ENCODE measurements around the gene ALDH1A2.
"Not testable (repeated sequence)": the region's sequence is repeated elsewhere in the genome, so short reads cannot be mapped to it uniquely, and the experiment has no call there.

The ALDH1A2 gene

DNA sequence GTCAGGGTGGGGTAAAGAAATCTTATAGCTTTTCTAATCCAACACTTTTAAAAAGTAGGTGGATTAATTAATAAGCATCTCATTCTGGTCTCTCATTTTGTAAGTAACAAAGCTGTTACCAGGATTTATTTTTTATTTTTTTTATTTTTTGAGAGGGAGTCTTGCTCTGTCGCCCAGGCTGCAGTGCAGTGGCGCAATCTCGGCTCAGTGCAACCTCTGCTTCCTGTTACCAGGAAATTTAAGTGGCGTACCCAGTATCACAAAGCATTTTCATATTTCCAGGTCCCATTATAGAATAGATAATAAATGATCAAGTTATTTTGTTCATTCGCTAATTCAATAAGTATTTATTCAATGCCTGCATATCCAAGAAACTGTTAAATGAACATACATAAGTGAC lies 13.2 kb downstream of the ALDH1A2 start:
- TF ChIP-seq, protein P1, sequence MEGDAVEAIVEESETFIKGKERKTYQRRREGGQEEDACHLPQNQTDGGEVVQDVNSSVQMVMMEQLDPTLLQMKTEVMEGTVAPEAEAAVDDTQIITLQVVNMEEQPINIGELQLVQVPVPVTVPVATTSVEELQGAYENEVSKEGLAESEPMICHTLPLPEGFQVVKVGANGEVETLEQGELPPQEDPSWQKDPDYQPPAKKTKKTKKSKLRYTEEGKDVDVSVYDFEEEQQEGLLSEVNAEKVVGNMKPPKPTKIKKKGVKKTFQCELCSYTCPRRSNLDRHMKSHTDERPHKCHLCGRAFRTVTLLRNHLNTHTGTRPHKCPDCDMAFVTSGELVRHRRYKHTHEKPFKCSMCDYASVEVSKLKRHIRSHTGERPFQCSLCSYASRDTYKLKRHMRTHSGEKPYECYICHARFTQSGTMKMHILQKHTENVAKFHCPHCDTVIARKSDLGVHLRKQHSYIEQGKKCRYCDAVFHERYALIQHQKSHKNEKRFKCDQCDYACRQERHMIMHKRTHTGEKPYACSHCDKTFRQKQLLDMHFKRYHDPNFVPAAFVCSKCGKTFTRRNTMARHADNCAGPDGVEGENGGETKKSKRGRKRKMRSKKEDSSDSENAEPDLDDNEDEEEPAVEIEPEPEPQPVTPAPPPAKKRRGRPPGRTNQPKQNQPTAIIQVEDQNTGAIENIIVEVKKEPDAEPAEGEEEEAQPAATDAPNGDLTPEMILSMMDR (IDR thresholded peaks at IDR 0.05; ENCODE audit: borderline replicate concordance, insufficient read depth, low read depth, low read length) = no peak
- no peak overlapping the region for H3K4me3 ChIP-seq (ENCODE audit: low read depth, low read length)

DNA sequence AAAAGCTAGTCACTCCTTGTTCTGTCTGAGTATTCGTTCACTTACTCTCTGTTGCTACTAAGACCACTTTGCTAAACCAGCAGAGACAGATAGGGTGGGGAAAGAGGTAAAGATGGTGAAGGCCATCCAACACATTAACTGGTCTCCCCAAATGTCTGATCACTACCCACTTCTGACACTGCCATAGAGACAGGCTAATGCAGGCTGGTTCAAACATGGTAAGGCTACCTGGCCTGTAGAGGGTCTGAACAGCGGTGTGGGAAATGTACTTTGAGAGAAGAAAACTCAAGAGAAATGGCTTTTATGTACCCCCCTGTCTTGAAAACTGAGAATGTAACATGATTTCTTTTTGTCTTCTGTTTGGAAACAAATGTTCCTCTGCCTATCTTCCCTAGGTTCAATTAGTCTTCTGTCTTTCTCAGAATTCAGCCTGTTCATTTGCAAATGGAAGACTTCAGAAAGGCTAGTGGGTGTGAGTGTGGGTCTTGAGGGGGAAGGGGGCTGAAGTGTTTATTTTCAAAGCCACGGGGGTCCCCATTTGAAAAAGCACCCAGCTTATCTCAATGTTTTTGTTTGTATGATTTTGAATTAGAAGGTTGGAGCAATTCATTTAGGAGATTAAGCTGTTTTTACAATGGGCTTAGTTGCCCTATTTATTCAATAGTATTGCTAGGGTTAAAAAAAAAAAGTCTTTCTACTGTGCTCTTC lies 15.8 kb downstream of the ALDH1A2 start:
- no peak overlapping the region for H3K4me3 ChIP-seq (ENCODE audit: low read depth, low read length)
- TF ChIP-seq, protein P1 (IDR thresholded peaks at IDR 0.05; ENCODE audit: borderline replicate concordance, insufficient read depth, low read depth, low read length) = no peak

DNA sequence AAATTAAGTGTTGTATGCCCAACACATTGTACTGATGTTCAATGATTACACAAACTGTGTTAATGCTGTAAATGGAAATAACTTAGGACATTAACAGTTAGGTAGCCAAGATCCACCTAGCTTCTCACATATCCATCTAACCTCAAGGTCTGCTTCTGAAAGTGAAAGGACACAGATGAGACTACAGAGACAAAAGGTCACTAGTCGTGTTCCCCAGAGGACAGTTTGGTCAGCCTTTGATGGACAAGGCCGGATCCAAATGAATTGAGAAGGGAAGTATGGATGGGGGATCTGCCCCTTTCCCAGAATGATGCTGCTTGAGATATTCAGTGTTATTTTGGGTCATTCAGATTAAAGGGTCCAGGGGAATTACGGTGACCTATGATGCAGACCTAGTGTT lies 17.2 kb downstream of the ALDH1A2 start:
- H3K4me3 ChIP-seq (ENCODE audit: low read depth, low read length) = no peak overlapping the region
- TF ChIP-seq, protein P1 (IDR thresholded peaks at IDR 0.05; ENCODE audit: borderline replicate concordance, insufficient read depth, low read depth, low read length) = no peak

DNA sequence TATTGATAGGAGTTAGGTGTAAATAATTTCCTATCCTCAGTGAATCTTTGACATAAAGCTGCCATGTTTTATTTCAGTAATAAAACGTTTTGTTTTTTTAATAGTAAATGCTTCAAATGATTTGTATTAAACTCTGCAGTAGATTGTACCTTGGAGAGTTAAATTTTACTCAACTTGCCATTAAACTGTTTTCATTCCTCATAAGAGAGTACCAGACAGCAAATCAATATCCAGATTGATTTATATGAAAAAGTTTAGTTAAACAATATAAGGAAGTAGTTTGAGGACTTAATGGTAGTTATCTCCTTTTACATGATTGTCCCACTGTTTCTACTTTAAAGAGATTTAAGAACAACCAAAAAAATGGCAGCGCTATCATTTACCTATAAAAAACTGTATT lies 18.4 kb downstream of the ALDH1A2 start:
- TF ChIP-seq, protein P1 (IDR thresholded peaks at IDR 0.05; ENCODE audit: borderline replicate concordance, insufficient read depth, low read depth, low read length) = no peak
- no peak overlapping the region for H3K4me3 ChIP-seq (ENCODE audit: low read depth, low read length)

DNA sequence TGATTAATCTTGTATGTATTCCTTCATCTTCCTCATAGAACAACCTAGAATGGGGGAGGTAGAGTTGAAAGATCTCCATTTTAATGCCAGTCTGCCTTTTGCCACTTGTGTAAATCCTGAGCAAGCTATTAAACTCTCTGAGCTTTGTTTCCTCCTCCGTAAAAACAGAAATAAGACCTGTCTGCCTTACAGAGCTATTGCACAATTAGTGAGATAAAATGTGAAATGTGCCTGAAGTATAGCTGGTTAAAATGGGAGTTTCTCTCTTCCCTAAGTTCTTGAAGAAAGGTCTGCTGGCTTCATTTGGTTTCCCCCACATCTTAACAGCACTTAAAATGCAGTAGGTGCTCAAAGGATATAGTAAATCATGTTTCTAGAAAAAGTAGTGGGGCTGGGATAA lies 19.0 kb downstream of the ALDH1A2 start:
- H3K4me3 ChIP-seq (ENCODE audit: low read depth, low read length) = no peak overlapping the region
- TF ChIP-seq, protein P1 (IDR thresholded peaks at IDR 0.05; ENCODE audit: borderline replicate concordance, insufficient read depth, low read depth, low read length) = no peak

DNA sequence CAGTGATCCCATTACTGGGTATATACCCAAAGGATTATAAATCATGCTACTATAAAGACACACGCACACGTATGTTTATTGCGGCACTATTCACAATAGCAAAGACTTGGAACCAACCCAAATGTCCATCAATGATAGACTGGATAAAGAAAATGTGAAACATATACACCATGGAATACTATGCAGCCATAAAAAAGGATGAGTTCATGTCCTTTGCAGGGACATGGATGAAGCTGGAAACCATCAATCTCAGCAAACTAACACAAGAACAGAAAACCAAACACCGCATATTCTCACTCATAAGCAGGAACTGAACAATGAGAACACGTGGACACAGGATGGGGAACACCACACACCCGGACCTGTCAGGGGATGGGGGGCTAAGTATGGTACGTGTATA lies 20.1 kb downstream of the ALDH1A2 start:
- H3K4me3 ChIP-seq (ENCODE audit: low read depth, low read length) = not testable (repeated sequence)

DNA sequence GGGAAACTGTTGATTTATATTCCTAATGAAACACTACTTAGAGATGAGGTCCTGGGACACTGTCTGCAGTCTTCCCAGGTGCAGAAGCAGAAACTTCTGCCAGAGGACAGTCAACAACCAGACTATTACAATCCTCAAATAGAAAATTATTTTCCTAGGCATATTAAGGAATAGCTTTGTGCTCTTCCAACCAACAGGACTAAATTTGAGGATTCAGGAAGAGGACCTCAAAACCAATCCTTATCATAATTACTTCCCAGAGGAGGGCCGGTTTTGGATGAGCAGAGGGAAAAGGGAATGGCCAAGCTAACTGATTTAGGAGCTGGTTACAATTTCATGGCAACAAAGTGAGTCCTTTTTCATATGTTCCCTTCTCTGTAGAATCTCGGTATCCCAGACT lies 21.0 kb downstream of the ALDH1A2 start:
- TF ChIP-seq, protein P1 (IDR thresholded peaks at IDR 0.05; ENCODE audit: borderline replicate concordance, insufficient read depth, low read depth, low read length) = no peak
- no peak overlapping the region for H3K4me3 ChIP-seq (ENCODE audit: low read depth, low read length)

Data from GM12875 (cell line).